VCaP (cell line): ENCODE data around the gene TRPM3.

Source experiments
- H3K27ac ChIP-seq: fragments of 450-650 bp; 2 replicates; pipeline ENCODE4 v1.5.1; 2017
- CTCF ChIP-seq: fragments of 450-650 bp; conservative IDR thresholded peaks from 2 replicates; pipeline ENCODE4 v1.5.1; 2017; ENCODE audit warnings: mild to moderate bottlenecking, moderate library complexity

The TRPM3 gene

GRCh38 chr9:70517926-70518610, 603.4 kb downstream of the TRPM3 start:
- no peak overlapping the region for H3K27ac ChIP-seq
- no peak for TF ChIP-seq CTCF

GRCh38 chr9:70514273-70514672, 607.1 kb downstream of the TRPM3 start:
- H3K27ac ChIP-seq: no peak overlapping the region

GRCh38 chr9:70511858-70512257, 609.6 kb downstream of the TRPM3 start:
- no peak overlapping the region for H3K27ac ChIP-seq
- no peak for TF ChIP-seq CTCF

More at GRCh38 chr9:70514273-70514672, 607.1 kb downstream of the TRPM3 start:
- TF ChIP-seq CTCF: no peak

GRCh38 chr9:70510157-70510770, 611.2 kb downstream of the TRPM3 start:
- TF ChIP-seq CTCF: peak; percentile 75
- no peak overlapping the region for H3K27ac ChIP-seq

GRCh38 chr9:70506159-70506558, 615.3 kb downstream of the TRPM3 start:
- H3K27ac ChIP-seq: no peak overlapping the region
- no peak for TF ChIP-seq CTCF

GRCh38 chr9:70504834-70505233, 616.6 kb downstream of the TRPM3 start:
- no peak overlapping the region for H3K27ac ChIP-seq
- no peak for TF ChIP-seq CTCF

GRCh38 chr9:70502690-70503089, 618.7 kb downstream of the TRPM3 start:
- no peak overlapping the region for H3K27ac ChIP-seq
- TF ChIP-seq CTCF: no peak
